ENCODE measurements around the gene HDAC11.

DNA sequence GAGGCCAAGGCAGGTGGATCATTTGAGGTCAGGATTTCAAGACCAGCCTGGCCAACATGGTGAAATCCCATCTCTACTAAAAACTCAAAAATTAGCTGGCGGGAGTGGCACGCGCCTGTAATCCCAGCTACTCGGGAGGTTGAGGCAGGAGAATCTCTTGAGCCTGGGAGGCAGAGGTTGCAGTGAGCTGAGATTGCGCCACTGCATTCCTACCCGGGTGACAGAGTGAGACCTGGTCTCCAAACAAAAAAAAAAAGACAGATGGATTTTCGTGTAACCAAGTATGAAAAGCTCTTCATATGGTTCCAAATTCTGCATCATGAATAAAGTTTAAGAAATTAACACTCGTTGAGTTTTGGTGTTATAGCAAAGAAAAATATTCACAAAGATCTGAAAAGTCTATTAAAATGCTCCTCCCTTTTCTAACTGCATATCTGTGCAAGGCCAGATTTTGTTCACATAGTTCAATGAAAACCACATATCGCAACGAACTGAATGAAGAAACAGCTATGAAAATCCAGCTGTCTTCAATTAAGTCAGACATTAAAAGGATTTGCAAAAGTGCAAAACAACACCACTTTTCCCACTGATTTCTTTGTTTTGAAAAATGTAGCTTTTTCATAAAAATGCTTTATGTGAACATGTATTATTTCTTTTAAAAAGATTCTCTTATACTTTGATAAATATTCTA is 45.0 kb downstream of the HDAC11 start:
- TF ChIP-seq CTCF (conservative IDR thresholded peaks at IDR 0.05; ENCODE audit: low read depth, low read length): no peak
- no peak for TF ChIP-seq EZH2 (IDR thresholded peaks at IDR 0.05; ENCODE audit: borderline replicate concordance, low read depth, low read length, poor library complexity, severe bottlenecking)
